ENCODE results near the gene MAP7D2. TPM values are rescaled to one million over a fixed set of nuclear protein-coding genes. Genes with fewer than 3 reads are reported as not detected.

MAP7D2 gene
- total RNA-seq, 1 experiment from 2014 or later = 1.9 TPM

DNA sequence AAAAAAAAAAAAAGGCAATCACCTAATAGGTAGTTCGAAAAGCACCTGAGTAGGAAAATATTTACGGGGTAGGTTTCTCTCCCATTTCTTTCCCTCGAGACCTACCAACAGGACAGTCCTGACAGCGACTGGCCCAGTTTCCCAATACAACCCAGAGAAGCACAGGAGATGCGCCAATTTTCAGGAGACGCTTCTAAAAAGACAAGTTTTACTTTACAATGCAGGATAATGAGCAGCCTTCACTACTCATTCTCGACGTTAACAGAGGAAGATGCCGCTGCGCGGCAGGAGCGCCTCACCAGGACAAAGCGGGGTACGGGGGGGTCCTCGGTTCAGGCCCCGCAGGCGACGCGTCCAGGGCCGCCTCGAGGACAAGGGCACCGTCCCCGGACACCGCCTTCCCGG lies 126.6 kb downstream of the MAP7D2 start:
- Histone ChIP-seq H2BK5ac (ENCODE audit: insufficient read length, low read length) (no peak overlapping the region), H3K23ac (ENCODE audit: insufficient read length, low read depth, low read length) (no peak overlapping the region), H2BK20ac (ENCODE audit: low read depth, low read length, poor library complexity, severe bottlenecking) (no peak overlapping the region), H3K9me3 (ENCODE audit: control insufficient read depth, low read depth, low read length) (peaks cover 19% of the 10 kb centered on the region), H3K79me2 (ENCODE audit: insufficient read depth, low read length) (no peaks in the 10 kb centered on the region), H2BK12ac (ENCODE audit: insufficient read length, low read depth, low read length) (no peak overlapping the region), H3K4me2 (ENCODE audit: insufficient read depth, insufficient read length, low read length) (peak overlapping the region; percentile 60), H4K91ac (ENCODE audit: insufficient read length, low read depth, low read length) (no peak overlapping the region), H2BK120ac (ENCODE audit: low read depth, low read length, poor library complexity, severe bottlenecking) (no peak overlapping the region), H3K9ac (ENCODE audit: extremely low read depth, insufficient read length, low read length) (no peak overlapping the region), H3K79me1 (ENCODE audit: insufficient read depth, low read depth, low read length, poor library complexity, severe bottlenecking) (no peaks in the 10 kb centered on the region), H2BK15ac (ENCODE audit: low read depth, low read length) (no peak overlapping the region), H3K27ac (ENCODE audit: insufficient read length, low read depth, low read length) (no peak overlapping the region), H3K4me1 (ENCODE audit: insufficient read depth, low read length) (no peaks in the 10 kb centered on the region), H4K8ac (replicated peaks; ENCODE audit: insufficient read length, low read depth, low read length) (no peak overlapping the region), H3K23me2 (ENCODE audit: insufficient read length, low read depth, low read length, poor library complexity, severe bottlenecking) (no peaks in the 10 kb centered on the region), H3K4ac (ENCODE audit: low read depth, low read length) (no peak overlapping the region), H2AK5ac (ENCODE audit: insufficient read length, low read length) (no peak overlapping the region), H3K27me3 (ENCODE audit: insufficient read depth, low read length) (no peaks in the 10 kb centered on the region), H4K20me1 (ENCODE audit: control insufficient read depth, insufficient read depth, insufficient read length) (no peaks in the 10 kb centered on the region), H2AFZ (ENCODE audit: low read length) (no peak overlapping the region), H4K5ac (ENCODE audit: insufficient read length, low read depth, low read length) (no peak overlapping the region), H3K18ac (ENCODE audit: insufficient read length, low read depth, low read length) (no peak overlapping the region), H3K14ac (ENCODE audit: insufficient read depth, low read length) (no peak overlapping the region; the same call in 1 of the 2 replicates), H3K56ac (ENCODE audit: insufficient read length, low read depth, low read length) (no peak overlapping the region), H3T11ph (ENCODE audit: low read length) (no peak overlapping the region)
- Mint-ChIP-seq H3K27ac (peak overlapping the region in 1 of 3 experiments; percentile 29; a peak in 3 of 7 replicates), H3K9me3 (peaks cover 53 to 55% of the 10 kb centered on the region in 2 experiments), H3K36me3 (ENCODE audit: insufficient read depth in 1 of 3, low read depth in 3 of 3) (peaks cover 6 to 19% (median 10%) of the 10 kb centered on the region in 3 experiments; a peak in 6 of 7 replicates), H3K27me3 (ENCODE audit: low read depth) (peaks cover 3% of the 10 kb centered on the region; the same call in 1 of the 2 replicates), H3K4me1 (peaks cover 0 to 6% of the 10 kb centered on the region in 2 experiments; a peak in 2 of 4 replicates), H3K4me3 (peak overlapping the region; percentile 83 to 90)
- WGBS (ENCODE audit: extremely low coverage, insufficient read length, low lambda C conversion rate) = no CpG with 5 or more reads among the region's 25 CpGs
- TF ChIP-seq, protein P1, sequence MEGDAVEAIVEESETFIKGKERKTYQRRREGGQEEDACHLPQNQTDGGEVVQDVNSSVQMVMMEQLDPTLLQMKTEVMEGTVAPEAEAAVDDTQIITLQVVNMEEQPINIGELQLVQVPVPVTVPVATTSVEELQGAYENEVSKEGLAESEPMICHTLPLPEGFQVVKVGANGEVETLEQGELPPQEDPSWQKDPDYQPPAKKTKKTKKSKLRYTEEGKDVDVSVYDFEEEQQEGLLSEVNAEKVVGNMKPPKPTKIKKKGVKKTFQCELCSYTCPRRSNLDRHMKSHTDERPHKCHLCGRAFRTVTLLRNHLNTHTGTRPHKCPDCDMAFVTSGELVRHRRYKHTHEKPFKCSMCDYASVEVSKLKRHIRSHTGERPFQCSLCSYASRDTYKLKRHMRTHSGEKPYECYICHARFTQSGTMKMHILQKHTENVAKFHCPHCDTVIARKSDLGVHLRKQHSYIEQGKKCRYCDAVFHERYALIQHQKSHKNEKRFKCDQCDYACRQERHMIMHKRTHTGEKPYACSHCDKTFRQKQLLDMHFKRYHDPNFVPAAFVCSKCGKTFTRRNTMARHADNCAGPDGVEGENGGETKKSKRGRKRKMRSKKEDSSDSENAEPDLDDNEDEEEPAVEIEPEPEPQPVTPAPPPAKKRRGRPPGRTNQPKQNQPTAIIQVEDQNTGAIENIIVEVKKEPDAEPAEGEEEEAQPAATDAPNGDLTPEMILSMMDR (conservative IDR thresholded peaks at IDR 0.05) = no peak
- no peak for DNase-seq
